Hypothalamus (tissue), 51 donors: Measurements from ENCODE around the gene PSG5.
"Not testable (repeated sequence)": the region's sequence is repeated elsewhere in the genome, so short reads cannot be mapped to it uniquely, and the experiment has no call there.

ENCODE experiments used
- DNase-seq, 51 donors: peaks; one replicate each; lab custom pipeline; 2025; lab: John Stamatoyannopoulos, UW

The PSG5 gene

GRCh38 chr19:43186311-43186935, at the start of gene PSG5:
Gene PSG5 (minus strand): TSS chr19:43186536. CDS start chr19:43186405, 131 bp downstream.
- not testable (repeated sequence) for DNase-seq

GRCh38 chr19:43235686-43236085, 49.4 kb upstream of the PSG5 start:
- DNase-seq = not testable (repeated sequence)

DNA sequence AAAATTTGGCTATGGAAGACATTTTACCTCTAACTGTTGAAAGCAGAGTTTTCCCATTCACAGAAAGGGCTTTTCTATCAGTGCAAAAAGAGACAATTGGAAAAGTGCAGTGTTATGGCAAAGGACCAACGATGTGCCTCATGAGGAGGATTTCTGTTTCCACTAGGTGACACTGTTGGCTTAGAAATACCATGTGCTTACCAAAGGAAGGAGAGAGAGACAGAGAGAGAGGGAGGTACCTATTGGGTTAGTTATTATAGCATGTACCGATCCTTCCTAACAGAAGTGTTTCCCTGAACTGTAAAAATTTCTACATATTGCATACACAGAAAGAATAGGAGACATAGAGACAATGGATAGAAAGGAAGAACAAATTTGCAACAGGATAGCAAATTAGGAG, 43.0 kb upstream of the PSG5 start:
- DNase-seq = no peak

- DNase-seq = not testable (repeated sequence)
Observed at GRCh38 chr19:43228730-43229129, 42.4 kb upstream of the PSG5 start.

DNA sequence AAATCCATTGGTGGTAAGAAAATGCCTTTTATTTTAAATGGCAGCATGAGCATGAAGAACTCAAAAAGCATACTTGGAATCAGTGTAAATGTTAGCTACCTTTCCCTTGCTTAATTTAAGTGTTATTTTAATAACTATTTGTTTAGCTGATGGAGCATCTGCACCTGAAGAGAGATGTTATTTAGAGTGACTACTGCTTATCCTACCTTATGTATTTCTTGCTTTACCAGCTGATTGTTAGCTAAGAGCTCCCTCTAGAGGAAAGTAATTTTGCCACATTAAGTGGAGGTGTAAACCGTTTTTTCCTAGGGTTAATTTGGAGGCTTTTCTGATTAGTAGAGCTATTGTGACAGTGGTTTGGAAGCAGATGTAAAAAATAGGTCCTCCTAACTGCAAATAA, 40.6 kb upstream of the PSG5 start:
- not testable (repeated sequence) for DNase-seq

DNA sequence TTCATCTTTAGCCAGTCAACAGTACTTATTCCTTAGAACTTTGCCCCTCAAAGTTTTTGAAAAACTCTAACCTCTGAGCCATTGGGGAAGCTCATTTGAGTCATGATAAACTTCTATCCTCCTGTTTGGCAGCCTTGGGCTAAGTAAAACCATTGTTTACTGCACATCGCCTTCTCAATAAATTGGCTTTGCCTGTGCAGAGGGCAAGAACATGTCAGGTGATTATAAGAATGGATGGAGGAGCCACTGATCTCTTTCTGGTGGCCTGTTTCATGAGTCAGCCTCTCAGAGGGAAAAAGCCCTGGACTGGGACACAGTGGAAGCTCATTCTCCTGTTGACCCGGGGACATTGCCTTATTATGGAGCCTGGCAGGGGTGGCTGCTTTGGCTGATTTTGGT, 38.5 kb upstream of the PSG5 start:
- DNase-seq = no peak

GRCh38 chr19:43224201-43224854, 38.0 kb upstream of the PSG5 start:
- DNase-seq = not testable (repeated sequence)

GRCh38 chr19:43221891-43222290, 35.6 kb upstream of the PSG5 start:
- not testable (repeated sequence) for DNase-seq

GRCh38 chr19:43219136-43219535, 32.8 kb upstream of the PSG5 start:
- DNase-seq = not testable (repeated sequence)

DNA sequence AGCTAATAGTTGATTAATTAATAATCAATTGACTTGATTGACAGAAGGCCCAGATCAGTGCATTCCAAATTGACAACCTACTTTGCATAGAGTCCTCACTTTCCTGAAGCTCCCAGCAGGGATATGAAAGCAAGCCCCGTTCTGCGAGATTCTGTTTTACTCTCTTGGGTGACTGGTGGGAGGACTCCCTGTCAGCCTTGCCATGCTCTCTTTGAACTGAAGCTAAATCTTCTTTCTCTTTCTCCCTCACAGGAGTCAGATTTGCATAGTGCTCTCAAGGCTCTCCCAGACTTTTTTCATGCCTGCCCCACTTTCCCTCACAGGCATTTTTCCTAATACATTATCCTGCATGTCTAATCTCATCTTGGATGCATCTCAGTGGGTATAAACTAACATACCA, 29.5 kb upstream of the PSG5 start:
- DNase-seq = not testable (repeated sequence)

GRCh38 chr19:43207991-43208390, 21.7 kb upstream of the PSG5 start:
- DNase-seq = no peak

GRCh38 chr19:43207174-43207573, 20.8 kb upstream of the PSG5 start:
- peak in 4 of 51 donors; percentile 1 to 20 (median 4) for DNase-seq

DNA sequence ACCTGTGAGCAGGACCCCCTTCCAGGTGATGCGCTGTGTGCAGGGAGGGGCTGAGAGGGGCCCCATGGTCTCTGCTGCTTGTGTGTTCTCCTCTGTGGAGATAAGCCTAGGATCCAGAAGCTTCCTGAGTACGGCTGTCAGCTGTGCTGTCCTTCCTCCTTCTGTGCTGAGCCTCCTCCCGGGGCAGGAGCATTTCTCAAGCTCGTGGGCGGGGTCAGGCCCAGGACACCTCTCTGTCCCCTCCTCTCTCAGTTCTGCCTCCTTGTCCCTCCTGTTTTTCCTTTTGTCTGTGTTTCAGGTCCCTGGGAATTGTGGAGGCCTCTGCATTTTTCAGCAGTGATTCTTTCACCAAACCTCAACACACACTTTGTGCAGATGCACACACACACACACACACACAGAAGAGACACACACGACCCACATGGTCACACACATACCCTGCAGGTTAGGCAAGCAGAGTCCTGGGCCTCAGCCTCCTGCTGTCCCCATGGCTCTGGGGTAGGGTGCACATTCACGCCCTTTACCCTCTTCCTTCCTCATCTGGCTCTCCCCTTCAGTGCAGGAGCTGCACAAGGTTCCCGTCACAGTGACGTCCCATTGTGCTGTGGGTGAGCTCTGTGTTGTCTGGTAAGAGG, 19.3 kb upstream of the PSG5 start, which contains the start of gene PSG4:
TSS of gene PSG4 (minus strand) at position 168 of the 635 bp plus-strand sequence. CDS start at position 66, 102 bp downstream.
- not testable (repeated sequence) for DNase-seq

- not testable (repeated sequence) for DNase-seq
Observed at GRCh38 chr19:43203611-43204010, 17.3 kb upstream of the PSG5 start.

- not testable (repeated sequence) for DNase-seq
Observed at GRCh38 chr19:43201891-43202290, 15.6 kb upstream of the PSG5 start.

GRCh38 chr19:43201337-43201801, 15.0 kb upstream of the PSG5 start:
- DNase-seq = not testable (repeated sequence)

GRCh38 chr19:43198686-43199419, 12.5 kb upstream of the PSG5 start:
- not testable (repeated sequence) for DNase-seq

DNA sequence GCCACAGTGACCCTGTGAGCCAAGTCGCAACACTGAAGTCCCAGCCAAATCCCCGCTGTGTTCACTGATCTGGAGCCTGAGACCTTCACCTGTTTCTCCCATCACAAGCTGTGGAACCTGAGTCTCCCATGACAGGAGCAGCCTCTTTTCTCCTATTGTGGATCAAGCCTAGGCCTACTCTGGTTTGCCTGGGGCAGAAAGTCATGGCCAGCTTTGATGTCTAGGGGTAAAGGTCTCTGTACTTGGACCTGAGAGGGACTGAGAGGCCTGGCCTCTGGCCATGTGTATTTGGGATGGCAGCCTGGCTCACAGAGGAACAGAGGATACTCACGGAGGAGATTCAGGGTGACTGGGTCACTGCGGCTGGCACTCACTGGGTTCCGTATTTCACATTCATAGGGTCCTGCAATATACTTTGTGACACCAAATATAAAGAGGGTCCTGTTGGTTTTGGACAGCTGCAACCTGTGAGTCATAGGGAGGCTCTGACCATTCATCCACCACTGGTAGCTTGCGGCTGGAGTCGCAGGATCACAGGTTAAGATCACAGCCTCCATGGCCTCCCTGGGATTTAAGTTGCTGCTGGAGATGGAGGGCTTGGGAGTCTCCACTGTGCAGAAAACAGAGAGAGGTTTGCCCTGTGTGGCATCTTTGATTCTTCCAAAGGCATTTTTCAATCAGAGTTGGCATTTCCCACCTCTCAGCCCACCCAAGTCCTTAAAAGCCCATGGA, 11.5 kb upstream of the PSG5 start:
- DNase-seq = not testable (repeated sequence)

DNA sequence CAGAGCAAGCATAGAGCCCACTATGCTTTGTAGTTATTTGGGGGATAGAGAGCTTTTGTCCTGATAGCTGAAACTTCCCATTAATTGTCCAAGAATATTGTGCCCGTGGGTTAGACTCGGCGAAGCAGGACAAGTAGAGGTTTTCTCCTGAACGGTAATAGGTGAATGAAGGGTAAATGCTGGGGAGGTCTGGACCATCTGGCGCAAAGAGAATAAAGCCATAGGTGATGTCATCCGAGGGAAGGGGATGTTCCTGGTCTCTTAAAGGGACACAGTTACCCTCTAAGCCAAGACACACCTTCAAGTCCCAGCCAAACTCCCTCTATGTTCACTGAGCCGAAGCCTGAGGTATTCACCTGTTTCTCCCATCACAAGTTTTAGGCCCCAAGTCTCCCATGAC, 8.1 kb upstream of the PSG5 start:
- DNase-seq = not testable (repeated sequence)
